Glutamatergic neuron (in vitro differentiated cells): Measurements from ENCODE around the gene SIAH3. TPM values are rescaled to one million over a fixed set of nuclear protein-coding genes. Genes with fewer than 3 reads are reported as not detected.

ENCODE experiments used
- DNase-seq: peaks from one replicate; pipeline ENCODE4 v3.0.0; 2022
- H3K27ac Mint-ChIP-seq: one replicate; pipeline ENCODE4 v1.8.0; 2020; ENCODE audit warnings: mild to moderate bottlenecking, mixed read lengths, inconsistent platforms; ENCODE audit not compliant: unreplicated experiment
- H3K27me3 Mint-ChIP-seq: one replicate; pipeline ENCODE4 v1.8.0; 2020; ENCODE audit warnings: mild to moderate bottlenecking, moderate library complexity, mixed read lengths, inconsistent platforms; ENCODE audit not compliant: unreplicated experiment
- H3K36me3 Mint-ChIP-seq: one replicate; pipeline ENCODE4 v1.8.0; 2020; ENCODE audit warnings: mild to moderate bottlenecking, mixed read lengths, inconsistent platforms; ENCODE audit not compliant: unreplicated experiment
- H3K4me1 Mint-ChIP-seq: one replicate; pipeline ENCODE4 v1.8.0; 2020; ENCODE audit warnings: mild to moderate bottlenecking, low read depth, mixed read lengths, inconsistent platforms; ENCODE audit not compliant: unreplicated experiment
- H3K4me3 Mint-ChIP-seq: one replicate; pipeline ENCODE4 v1.8.0; 2020; ENCODE audit warnings: mild to moderate bottlenecking, mixed read lengths, inconsistent platforms; ENCODE audit not compliant: unreplicated experiment
- H3K9me3 Mint-ChIP-seq: one replicate; pipeline ENCODE4 v1.8.0; 2020; ENCODE audit warnings: mild to moderate bottlenecking, moderate library complexity, mixed read lengths, inconsistent platforms; ENCODE audit not compliant: unreplicated experiment
- CTCF ChIP-seq: fragments of 200-600 bp; sonication (generic); IDR thresholded peaks from one replicate; pipeline ENCODE4 v1.5.0; 2021; ENCODE audit not compliant: partially characterized antibody, unreplicated experiment
- total RNA-seq: library from RNA; stranded (reverse); fragmentation: NEBNext Ultra II Directional; extraction: Animal tissue kit (Norgen Biotek cat#: 25700); gene quantifications from one replicate; pipeline ENCODE4 v1.2.1, GENCODE V29; 2021; ENCODE audit not compliant: unreplicated experiment

The SIAH3 gene
- total RNA-seq, 1 donor from 2014 or later = 1.2 TPM

DNA sequence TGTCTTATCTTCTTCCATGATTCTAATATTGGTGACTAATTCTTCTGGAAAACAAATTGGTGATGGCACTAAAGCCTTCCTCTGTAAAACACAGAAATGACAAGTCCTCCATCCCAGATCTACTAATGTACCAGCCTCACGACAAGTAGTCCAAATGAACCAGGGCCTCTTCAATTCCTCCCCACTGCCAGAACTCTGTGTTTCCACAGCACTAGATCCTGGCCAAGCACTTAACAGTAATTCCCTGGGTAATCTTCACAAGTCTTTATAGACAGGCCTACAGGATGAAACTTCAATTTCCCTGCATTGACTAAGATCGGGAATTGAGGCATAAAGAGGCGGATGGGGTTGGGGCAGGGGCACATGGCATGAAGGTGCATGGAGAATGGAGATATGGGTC lies 52.7 kb downstream of the SIAH3 start:
- Mint-ChIP-seq H3K27me3 (peaks cover 1% of the 10 kb centered on the region), H3K36me3 (no peaks in the 10 kb centered on the region), H3K4me1 (peaks cover 2% of the 10 kb centered on the region), H3K27ac (no peak overlapping the region), H3K4me3 (no peak overlapping the region), H3K9me3 (peaks cover 4% of the 10 kb centered on the region)
- no peak for DNase-seq
- TF ChIP-seq CTCF = no peak

DNA sequence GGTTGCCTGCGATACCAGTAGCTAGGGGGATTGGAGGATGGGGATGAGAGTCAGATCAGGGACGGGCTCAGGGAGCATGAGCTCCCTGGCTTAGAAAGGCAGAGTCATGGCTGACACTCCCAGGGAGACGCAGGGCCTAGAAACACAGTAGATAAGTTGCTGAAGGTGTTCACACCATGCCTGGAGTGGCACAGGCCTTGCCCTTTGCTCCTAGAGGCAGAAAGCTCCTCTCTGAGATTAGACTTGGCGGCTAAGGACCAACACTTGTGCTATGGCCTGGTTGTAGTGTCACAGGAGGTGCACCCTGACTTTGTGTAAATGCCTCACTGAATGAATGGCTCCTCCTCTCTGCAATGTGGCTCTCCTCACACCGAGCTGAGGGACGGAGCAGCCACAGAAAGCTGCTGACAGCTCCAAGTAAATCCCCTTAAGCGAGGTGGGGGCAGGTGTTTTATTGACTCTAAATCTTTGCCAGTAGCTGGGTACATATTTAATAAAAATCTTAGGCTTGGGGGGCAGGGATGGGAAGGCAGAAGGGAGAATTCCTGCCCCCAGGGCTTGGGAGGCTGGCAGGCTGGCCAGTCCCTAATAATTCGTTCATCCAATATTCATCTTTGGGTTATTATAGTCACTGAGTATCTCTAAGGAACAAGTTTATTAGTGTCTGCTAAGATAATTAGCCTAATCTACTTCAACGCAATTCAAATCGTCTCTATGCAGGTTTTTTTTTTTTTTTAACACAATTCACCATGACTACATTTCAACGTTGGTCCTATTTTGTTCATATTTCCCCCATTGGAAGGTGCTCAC lies 54.9 kb downstream of the SIAH3 start:
- DNase-seq = no peak
- Mint-ChIP-seq H3K9me3 (peaks cover 2% of the 10 kb centered on the region), H3K4me1 (peaks cover 2% of the 10 kb centered on the region), H3K4me3 (no peak overlapping the region), H3K27ac (no peak overlapping the region), H3K27me3 (peaks cover 1% of the 10 kb centered on the region), H3K36me3 (no peaks in the 10 kb centered on the region)
- no peak for TF ChIP-seq CTCF

GRCh38 chr13:45792827-45793303 lies 58.7 kb downstream of the SIAH3 start:
- peaks cover 3% of the 10 kb centered on the region for H3K4me1 Mint-ChIP-seq
- H3K36me3 Mint-ChIP-seq = no peaks in the 10 kb centered on the region

GRCh38 chr13:45788011-45788410 lies 63.5 kb downstream of the SIAH3 start:
- no peaks in the 10 kb centered on the region for H3K36me3 Mint-ChIP-seq
- DNase-seq = no peak
- no peak overlapping the region for H3K4me3 Mint-ChIP-seq
- no peak overlapping the region for H3K27ac Mint-ChIP-seq
- peaks cover 6% of the 10 kb centered on the region for H3K9me3 Mint-ChIP-seq
- H3K4me1 Mint-ChIP-seq = peaks cover 3% of the 10 kb centered on the region
- H3K27me3 Mint-ChIP-seq = no peaks in the 10 kb centered on the region
- TF ChIP-seq CTCF = no peak

More at GRCh38 chr13:45792827-45793303, 58.7 kb downstream of the SIAH3 start:
- no peak for DNase-seq
- Mint-ChIP-seq H3K27ac (no peak overlapping the region), H3K27me3 (no peaks in the 10 kb centered on the region), H3K4me3 (no peak overlapping the region), H3K9me3 (peaks cover 2% of the 10 kb centered on the region)
- TF ChIP-seq CTCF = no peak

DNA sequence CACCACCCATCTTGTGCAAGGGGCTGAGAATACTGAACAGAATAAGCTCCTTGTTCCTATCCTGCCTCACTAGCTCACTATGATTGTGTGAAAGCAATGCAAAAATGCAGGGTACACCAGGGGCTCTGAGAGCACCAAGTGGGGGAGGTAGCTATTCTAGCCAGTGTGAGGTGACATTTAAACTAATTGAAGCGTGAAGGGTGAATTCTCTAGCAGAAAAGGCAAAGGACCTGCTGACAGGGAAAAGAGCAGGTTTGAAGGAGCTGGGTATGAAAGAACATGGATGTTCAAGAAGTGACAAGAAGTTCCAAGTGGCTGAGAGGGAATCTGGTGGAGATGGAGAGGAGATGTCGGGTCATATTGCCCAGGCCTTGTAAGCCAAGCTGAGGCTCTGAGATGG lies 64.2 kb downstream of the SIAH3 start:
- DNase-seq = no peak
- TF ChIP-seq CTCF = no peak
- Mint-ChIP-seq H3K4me3 (no peak overlapping the region), H3K36me3 (no peaks in the 10 kb centered on the region), H3K27ac (no peak overlapping the region), H3K4me1 (peaks cover 6% of the 10 kb centered on the region), H3K27me3 (no peaks in the 10 kb centered on the region), H3K9me3 (peaks cover 6% of the 10 kb centered on the region)
